GM23338 (cell line): ENCODE data around the gene FOXP1. TPM values are rescaled to one million over a fixed set of nuclear protein-coding genes. Genes with fewer than 3 reads are reported as not detected.

ENCODE experiments used
- ATAC-seq: fragments of 200-7000 bp; cut with Tn5 transposase; 3 replicates; pipeline ENCODE4 v1.9.1; 2020
- DNase-seq: peaks from one replicate; pipeline ENCODE4 v3.0.0-alpha.2; 2015; ENCODE audit warnings: low spot score
- H2AFZ ChIP-seq: fragments of 200-600 bp; sonication (generic); 2 replicates; pipeline ENCODE4 v1.8.0; 2016; ENCODE audit warnings: antibody characterized with exemption, mild to moderate bottlenecking, moderate library complexity
- H3F3A ChIP-seq: fragments of 200-600 bp; sonication (generic); replicated peaks from 2 replicates; pipeline ENCODE4 v1.8.0; 2017; ENCODE audit warnings: antibody characterized with exemption, mixed run types, low read depth
- H3K27ac ChIP-seq: fragments of 200-600 bp; sonication (generic); 2 replicates; pipeline ENCODE4 v1.6.1; 2016; ENCODE audit warnings: low read depth
- H3K27me3 ChIP-seq: fragments of 200-600 bp; sonication (generic); 2 replicates; pipeline ENCODE4 v1.8.0; 2016; ENCODE audit warnings: mild to moderate bottlenecking, mixed run types, moderate library complexity; ENCODE audit not compliant: insufficient read depth
- H3K36me3 ChIP-seq: fragments of 200-600 bp; sonication (generic); 2 replicates; pipeline ENCODE4 v1.8.0; 2016; ENCODE audit warnings: mild to moderate bottlenecking; ENCODE audit not compliant: insufficient read depth
- H3K4me1 ChIP-seq: fragments of 200-600 bp; sonication (generic); 2 replicates; pipeline ENCODE4 v1.8.0; 2016; ENCODE audit warnings: mild to moderate bottlenecking, moderate library complexity; ENCODE audit not compliant: insufficient read depth
- H3K4me2 ChIP-seq: fragments of 200-600 bp; sonication (generic); 2 replicates; pipeline ENCODE4 v1.7.1; 2017; ENCODE audit warnings: mixed run types
- H3K4me3 ChIP-seq: fragments of 200-600 bp; sonication (generic); 2 replicates; pipeline ENCODE4 v1.6.1; 2016; ENCODE audit warnings: mixed run types
- H3K79me2 ChIP-seq: fragments of 200-600 bp; sonication (generic); replicated peaks from 2 replicates; pipeline ENCODE4 v1.8.0; 2017; ENCODE audit warnings: mild to moderate bottlenecking; ENCODE audit not compliant: insufficient read depth
- H3K9me2 ChIP-seq: fragments of 200-600 bp; sonication (generic); 2 replicates; pipeline ENCODE4 v1.8.0; 2017; ENCODE audit not compliant: insufficient read depth
- H4K20me1 ChIP-seq: fragments of 200-600 bp; sonication (generic); replicated peaks from 2 replicates; pipeline ENCODE4 v1.8.0; 2017; ENCODE audit warnings: mild to moderate bottlenecking; ENCODE audit not compliant: insufficient read depth
- H3K27ac Mint-ChIP-seq: 2 replicates; pipeline ENCODE4 v1.8.0; 2020; ENCODE audit warnings: inconsistent platforms, mild to moderate bottlenecking, moderate library complexity, mixed read lengths
- H3K27me3 Mint-ChIP-seq: 3 replicates; pipeline ENCODE4 v1.8.0; 2022; ENCODE audit warnings: low read depth, mild to moderate bottlenecking, moderate library complexity, mixed read lengths, inconsistent platforms; ENCODE audit not compliant: insufficient read depth, poor library complexity
- H3K36me3 Mint-ChIP-seq: 3 replicates; pipeline ENCODE4 v1.8.0; 2021; ENCODE audit warnings: low read depth, mild to moderate bottlenecking, inconsistent platforms, moderate library complexity, mixed read lengths
- H3K4me1 Mint-ChIP-seq: 3 replicates; pipeline ENCODE4 v1.8.0; 2020; ENCODE audit warnings: mild to moderate bottlenecking, inconsistent platforms, mixed read lengths
- H3K4me3 Mint-ChIP-seq: 3 replicates; pipeline ENCODE4 v1.8.0; 2021; ENCODE audit warnings: moderate library complexity, mild to moderate bottlenecking, inconsistent platforms, mixed read lengths
- H3K9me3 Mint-ChIP-seq: 3 replicates; pipeline ENCODE4 v1.8.0; 2020; ENCODE audit warnings: moderate library complexity, mild to moderate bottlenecking, inconsistent platforms, mixed read lengths
- CREB1 ChIP-seq: fragments of 250-450 bp; sonication (Bioruptor Pico); IDR thresholded peaks from 2 replicates; pipeline ENCODE4 v1.5.0; 2020; ENCODE audit warnings: low read depth, mild to moderate bottlenecking, moderate library complexity
- EZH2phosphoT487 ChIP-seq: fragments of 200-600 bp; sonication (generic); IDR thresholded peaks from one replicate; pipeline ENCODE4 v1.8.1; 2018; ENCODE audit warnings: antibody characterized with exemption; ENCODE audit not compliant: unreplicated experiment
- JUNB ChIP-seq: IDR thresholded peaks from one replicate; pipeline ENCODE4 v1.6.1; 2016; ENCODE audit warnings: antibody characterized with exemption; ENCODE audit not compliant: unreplicated experiment
- NANOG ChIP-seq: IDR thresholded peaks from 2 replicates; pipeline ENCODE4 v1.6.1; 2016; ENCODE audit warnings: antibody characterized with exemption, borderline replicate concordance
- POLR2AphosphoS5 ChIP-seq: IDR thresholded peaks from 2 replicates; pipeline ENCODE4 v1.6.1; 2016; ENCODE audit warnings: antibody characterized with exemption, low read depth
- STAT1 ChIP-seq: IDR thresholded peaks from one replicate; pipeline ENCODE4 v1.6.1; 2016; ENCODE audit warnings: antibody characterized with exemption; ENCODE audit not compliant: unreplicated experiment
- ZNF114 ChIP-seq: fragments of 250-450 bp; sonication (Bioruptor Pico); IDR thresholded peaks from 2 replicates; pipeline ENCODE4 v1.5.0; 2020; ENCODE audit warnings: mild to moderate bottlenecking, moderate library complexity
- ZNF331 ChIP-seq: fragments of 250-450 bp; sonication (Bioruptor Pico); IDR thresholded peaks from 2 replicates; pipeline ENCODE4 v1.5.0; 2020; ENCODE audit warnings: low read depth, mild to moderate bottlenecking, moderate library complexity
- polyA plus RNA-seq: library from polyadenylated mRNA; unstranded; fragments of >200 nt; fragmentation: Nextera tagmentation; extraction: Ambion mirVana; gene quantifications from 2 replicates; pipeline ENCODE4 v1.2.1, GENCODE V29; 2016
- total RNA-seq: library from RNA; depleted of rRNA; stranded (reverse); fragments of >200 nt; shearing (Covaris generic); gene quantifications from 2 replicates; pipeline ENCODE4 v1.2.3, GENCODE V29; 2014
- TF ChIP-seq, protein P1 (sequence below): IDR thresholded peaks from 2 replicates; pipeline ENCODE4 v1.6.1; 2016; ENCODE audit warnings: antibody characterized with exemption
- TF ChIP-seq, protein P2 (sequence below): fragments of 250-450 bp; sonication (Bioruptor Pico); IDR thresholded peaks from 2 replicates; pipeline ENCODE4 v1.5.0; 2020; ENCODE audit warnings: mild to moderate bottlenecking, moderate library complexity
- TF ChIP-seq, protein P3 (sequence below), 2 experiments: fragments of 200-600 bp in 1 of 2; sonication (generic) in 1 of 2; conservative IDR thresholded peaks; 2 replicates each; pipeline versions ENCODE4 v1.5.1 to v1.6.1; 2016 to 2017; ENCODE audit warnings: antibody characterized with exemption in 2 of 2, low read depth in 2 of 2, mild to moderate bottlenecking in 2 of 2, moderate library complexity in 1 of 2
- TF ChIP-seq, protein P4 (sequence below): IDR thresholded peaks from one replicate; pipeline ENCODE4 v1.6.1; 2018; ENCODE audit warnings: antibody characterized with exemption; ENCODE audit not compliant: unreplicated experiment

The FOXP1 gene
- total and polyA plus RNA-seq, 2 experiments from 2014 or later = 32.9 to 35.5 TPM

DNA sequence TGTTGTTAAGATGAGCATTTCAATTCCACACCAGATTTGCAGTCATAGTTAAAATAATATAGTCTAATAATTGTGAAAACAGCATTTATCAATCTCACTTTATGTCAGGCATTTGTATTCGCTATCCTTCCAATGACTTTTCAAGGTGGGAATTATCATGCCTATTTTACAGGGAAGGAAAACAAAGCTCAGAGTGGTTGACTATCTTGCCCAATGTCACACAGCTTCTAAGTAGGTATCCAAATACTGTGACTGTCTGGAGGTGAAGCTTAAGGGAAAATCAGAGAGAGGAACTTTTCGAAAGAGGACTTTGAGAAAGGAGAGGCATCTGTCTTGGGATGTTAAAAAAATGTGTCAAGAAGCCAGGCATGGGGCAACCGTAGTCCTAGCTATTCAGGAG is 443.1 kb downstream of the FOXP1 start:
- peaks cover 3% of the 10 kb centered on the region for H3K27me3 Mint-ChIP-seq
- Histone ChIP-seq H3K27me3 (no peaks in the 10 kb centered on the region), H4K20me1 (no peaks in the 10 kb centered on the region), H3K9me2 (no peaks in the 10 kb centered on the region), H3K36me3 (no peaks in the 10 kb centered on the region), H3K4me2 (no peak overlapping the region), H3K4me3 (no peak overlapping the region), H3F3A (no peaks in the 10 kb centered on the region), H3K79me2 (no peaks in the 10 kb centered on the region), H3K27ac (no peak overlapping the region), H3K4me1 (peaks cover 25% of the 10 kb centered on the region), H2AFZ (no peak overlapping the region)
- H3K4me1 Mint-ChIP-seq = peaks cover 46% of the 10 kb centered on the region
- 0 out of 2 replicates have a peak overlapping the region, but pooled peaks have one; percentile 29 for H3K27ac Mint-ChIP-seq
- no peak for ATAC-seq
- TF ChIP-seq, protein P1, sequence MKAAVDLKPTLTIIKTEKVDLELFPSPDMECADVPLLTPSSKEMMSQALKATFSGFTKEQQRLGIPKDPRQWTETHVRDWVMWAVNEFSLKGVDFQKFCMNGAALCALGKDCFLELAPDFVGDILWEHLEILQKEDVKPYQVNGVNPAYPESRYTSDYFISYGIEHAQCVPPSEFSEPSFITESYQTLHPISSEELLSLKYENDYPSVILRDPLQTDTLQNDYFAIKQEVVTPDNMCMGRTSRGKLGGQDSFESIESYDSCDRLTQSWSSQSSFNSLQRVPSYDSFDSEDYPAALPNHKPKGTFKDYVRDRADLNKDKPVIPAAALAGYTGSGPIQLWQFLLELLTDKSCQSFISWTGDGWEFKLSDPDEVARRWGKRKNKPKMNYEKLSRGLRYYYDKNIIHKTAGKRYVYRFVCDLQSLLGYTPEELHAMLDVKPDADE = no peak
- no peak for TF ChIP-seq STAT1
- TF ChIP-seq NANOG = no peak
- TF ChIP-seq, protein P2, sequence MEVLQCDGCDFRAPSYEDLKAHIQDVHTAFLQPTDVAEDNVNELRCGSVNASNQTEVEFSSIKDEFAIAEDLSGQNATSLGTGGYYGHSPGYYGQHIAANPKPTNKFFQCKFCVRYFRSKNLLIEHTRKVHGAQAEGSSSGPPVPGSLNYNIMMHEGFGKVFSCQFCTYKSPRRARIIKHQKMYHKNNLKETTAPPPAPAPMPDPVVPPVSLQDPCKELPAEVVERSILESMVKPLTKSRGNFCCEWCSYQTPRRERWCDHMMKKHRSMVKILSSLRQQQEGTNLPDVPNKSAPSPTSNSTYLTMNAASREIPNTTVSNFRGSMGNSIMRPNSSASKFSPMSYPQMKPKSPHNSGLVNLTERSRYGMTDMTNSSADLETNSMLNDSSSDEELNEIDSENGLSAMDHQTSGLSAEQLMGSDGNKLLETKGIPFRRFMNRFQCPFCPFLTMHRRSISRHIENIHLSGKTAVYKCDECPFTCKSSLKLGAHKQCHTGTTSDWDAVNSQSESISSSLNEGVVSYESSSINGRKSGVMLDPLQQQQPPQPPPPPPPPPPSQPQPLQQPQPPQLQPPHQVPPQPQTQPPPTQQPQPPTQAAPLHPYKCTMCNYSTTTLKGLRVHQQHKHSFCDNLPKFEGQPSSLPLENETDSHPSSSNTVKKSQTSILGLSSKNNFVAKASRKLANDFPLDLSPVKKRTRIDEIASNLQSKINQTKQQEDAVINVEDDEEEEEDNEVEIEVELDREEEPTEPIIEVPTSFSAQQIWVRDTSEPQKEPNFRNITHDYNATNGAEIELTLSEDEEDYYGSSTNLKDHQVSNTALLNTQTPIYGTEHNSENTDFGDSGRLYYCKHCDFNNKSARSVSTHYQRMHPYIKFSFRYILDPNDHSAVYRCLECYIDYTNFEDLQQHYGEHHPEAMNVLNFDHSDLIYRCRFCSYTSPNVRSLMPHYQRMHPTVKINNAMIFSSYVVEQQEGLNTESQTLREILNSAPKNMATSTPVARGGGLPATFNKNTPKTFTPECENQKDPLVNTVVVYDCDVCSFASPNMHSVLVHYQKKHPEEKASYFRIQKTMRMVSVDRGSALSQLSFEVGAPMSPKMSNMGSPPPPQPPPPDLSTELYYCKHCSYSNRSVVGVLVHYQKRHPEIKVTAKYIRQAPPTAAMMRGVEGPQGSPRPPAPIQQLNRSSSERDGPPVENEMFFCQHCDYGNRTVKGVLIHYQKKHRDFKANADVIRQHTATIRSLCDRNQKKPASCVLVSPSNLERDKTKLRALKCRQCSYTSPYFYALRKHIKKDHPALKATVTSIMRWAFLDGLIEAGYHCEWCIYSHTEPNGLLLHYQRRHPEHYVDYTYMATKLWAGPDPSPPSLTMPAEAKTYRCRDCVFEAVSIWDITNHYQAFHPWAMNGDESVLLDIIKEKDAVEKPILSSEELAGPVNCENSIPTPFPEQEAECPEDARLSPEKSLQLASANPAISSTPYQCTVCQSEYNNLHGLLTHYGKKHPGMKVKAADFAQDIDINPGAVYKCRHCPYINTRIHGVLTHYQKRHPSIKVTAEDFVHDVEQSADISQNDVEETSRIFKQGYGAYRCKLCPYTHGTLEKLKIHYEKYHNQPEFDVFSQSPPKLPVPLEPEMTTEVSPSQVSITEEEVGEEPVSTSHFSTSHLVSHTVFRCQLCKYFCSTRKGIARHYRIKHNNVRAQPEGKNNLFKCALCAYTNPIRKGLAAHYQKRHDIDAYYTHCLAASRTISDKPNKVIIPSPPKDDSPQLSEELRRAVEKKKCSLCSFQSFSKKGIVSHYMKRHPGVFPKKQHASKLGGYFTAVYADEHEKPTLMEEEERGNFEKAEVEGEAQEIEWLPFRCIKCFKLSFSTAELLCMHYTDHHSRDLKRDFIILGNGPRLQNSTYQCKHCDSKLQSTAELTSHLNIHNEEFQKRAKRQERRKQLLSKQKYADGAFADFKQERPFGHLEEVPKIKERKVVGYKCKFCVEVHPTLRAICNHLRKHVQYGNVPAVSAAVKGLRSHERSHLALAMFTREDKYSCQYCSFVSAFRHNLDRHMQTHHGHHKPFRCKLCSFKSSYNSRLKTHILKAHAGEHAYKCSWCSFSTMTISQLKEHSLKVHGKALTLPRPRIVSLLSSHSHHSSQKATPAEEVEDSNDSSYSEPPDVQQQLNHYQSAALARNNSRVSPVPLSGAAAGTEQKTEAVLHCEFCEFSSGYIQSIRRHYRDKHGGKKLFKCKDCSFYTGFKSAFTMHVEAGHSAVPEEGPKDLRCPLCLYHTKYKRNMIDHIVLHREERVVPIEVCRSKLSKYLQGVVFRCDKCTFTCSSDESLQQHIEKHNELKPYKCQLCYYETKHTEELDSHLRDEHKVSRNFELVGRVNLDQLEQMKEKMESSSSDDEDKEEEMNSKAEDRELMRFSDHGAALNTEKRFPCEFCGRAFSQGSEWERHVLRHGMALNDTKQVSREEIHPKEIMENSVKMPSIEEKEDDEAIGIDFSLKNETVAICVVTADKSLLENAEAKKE (CRISPR knock-in tag) = no peak
- TF ChIP-seq, protein P3, sequence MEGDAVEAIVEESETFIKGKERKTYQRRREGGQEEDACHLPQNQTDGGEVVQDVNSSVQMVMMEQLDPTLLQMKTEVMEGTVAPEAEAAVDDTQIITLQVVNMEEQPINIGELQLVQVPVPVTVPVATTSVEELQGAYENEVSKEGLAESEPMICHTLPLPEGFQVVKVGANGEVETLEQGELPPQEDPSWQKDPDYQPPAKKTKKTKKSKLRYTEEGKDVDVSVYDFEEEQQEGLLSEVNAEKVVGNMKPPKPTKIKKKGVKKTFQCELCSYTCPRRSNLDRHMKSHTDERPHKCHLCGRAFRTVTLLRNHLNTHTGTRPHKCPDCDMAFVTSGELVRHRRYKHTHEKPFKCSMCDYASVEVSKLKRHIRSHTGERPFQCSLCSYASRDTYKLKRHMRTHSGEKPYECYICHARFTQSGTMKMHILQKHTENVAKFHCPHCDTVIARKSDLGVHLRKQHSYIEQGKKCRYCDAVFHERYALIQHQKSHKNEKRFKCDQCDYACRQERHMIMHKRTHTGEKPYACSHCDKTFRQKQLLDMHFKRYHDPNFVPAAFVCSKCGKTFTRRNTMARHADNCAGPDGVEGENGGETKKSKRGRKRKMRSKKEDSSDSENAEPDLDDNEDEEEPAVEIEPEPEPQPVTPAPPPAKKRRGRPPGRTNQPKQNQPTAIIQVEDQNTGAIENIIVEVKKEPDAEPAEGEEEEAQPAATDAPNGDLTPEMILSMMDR (conservative IDR thresholded peaks at IDR 0.05; ENCODE audit: low read depth in 2 of 2) = no peak
- no peak for TF ChIP-seq JUNB
- TF ChIP-seq, protein P4, sequence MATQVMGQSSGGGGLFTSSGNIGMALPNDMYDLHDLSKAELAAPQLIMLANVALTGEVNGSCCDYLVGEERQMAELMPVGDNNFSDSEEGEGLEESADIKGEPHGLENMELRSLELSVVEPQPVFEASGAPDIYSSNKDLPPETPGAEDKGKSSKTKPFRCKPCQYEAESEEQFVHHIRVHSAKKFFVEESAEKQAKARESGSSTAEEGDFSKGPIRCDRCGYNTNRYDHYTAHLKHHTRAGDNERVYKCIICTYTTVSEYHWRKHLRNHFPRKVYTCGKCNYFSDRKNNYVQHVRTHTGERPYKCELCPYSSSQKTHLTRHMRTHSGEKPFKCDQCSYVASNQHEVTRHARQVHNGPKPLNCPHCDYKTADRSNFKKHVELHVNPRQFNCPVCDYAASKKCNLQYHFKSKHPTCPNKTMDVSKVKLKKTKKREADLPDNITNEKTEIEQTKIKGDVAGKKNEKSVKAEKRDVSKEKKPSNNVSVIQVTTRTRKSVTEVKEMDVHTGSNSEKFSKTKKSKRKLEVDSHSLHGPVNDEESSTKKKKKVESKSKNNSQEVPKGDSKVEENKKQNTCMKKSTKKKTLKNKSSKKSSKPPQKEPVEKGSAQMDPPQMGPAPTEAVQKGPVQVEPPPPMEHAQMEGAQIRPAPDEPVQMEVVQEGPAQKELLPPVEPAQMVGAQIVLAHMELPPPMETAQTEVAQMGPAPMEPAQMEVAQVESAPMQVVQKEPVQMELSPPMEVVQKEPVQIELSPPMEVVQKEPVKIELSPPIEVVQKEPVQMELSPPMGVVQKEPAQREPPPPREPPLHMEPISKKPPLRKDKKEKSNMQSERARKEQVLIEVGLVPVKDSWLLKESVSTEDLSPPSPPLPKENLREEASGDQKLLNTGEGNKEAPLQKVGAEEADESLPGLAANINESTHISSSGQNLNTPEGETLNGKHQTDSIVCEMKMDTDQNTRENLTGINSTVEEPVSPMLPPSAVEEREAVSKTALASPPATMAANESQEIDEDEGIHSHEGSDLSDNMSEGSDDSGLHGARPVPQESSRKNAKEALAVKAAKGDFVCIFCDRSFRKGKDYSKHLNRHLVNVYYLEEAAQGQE = no peak
- no peak for TF ChIP-seq ZNF331
- no peak for TF ChIP-seq ZNF114 (CRISPR knock-in tag)
- TF ChIP-seq POLR2AphosphoS5 = no peak
- TF ChIP-seq EZH2phosphoT487 = no peak
- TF ChIP-seq CREB1 = no peak
- no peaks in the 10 kb centered on the region; the same call in 2 of the 3 replicates for H3K36me3 Mint-ChIP-seq
- no peaks in the 10 kb centered on the region for H3K9me3 Mint-ChIP-seq
- no peak overlapping the region for H3K4me3 Mint-ChIP-seq
- DNase-seq = no peak
